Testis (tissue), 3 donors: Measurements from ENCODE around the gene RBM15. TPM values are rescaled to one million over a fixed set of nuclear protein-coding genes. Genes with fewer than 3 reads are reported as not detected.

Experiments
- DNase-seq: peaks from one replicate; pipeline ENCODE4 v3.0.0-alpha.2; 2019
- H3K27ac ChIP-seq, 2 donors: fragments of 200-600 bp; sonication (generic); one replicate each; pipeline ENCODE4 v1.5.1; 2019
- H3K27me3 ChIP-seq: fragments of 200-600 bp; sonication (generic); one replicate; pipeline ENCODE4 v1.5.1; 2019
- H3K36me3 ChIP-seq: fragments of 200-600 bp; sonication (generic); one replicate; pipeline ENCODE4 v1.5.1; 2017; ENCODE audit warnings: low read depth; ENCODE audit errors: missing control alignments
- H3K4me1 ChIP-seq: fragments of 200-600 bp; sonication (generic); one replicate; pipeline ENCODE4 v1.5.1; 2019
- H3K4me3 ChIP-seq, 2 donors: fragments of 200-600 bp; sonication (generic); one replicate each; pipeline ENCODE4 v1.5.1; 2017 to 2019
- H3K9me3 ChIP-seq: fragments of 200-600 bp; sonication (generic); one replicate; pipeline ENCODE4 v1.5.1; 2017
- CTCF ChIP-seq, 3 experiments: fragments of 450-650 bp in 2 of 3; fragments of 200-600 bp in 1 of 3; sonication (generic) in 1 of 3; IDR thresholded peaks; one replicate each; pipeline ENCODE4 v1.5.1; 2016 to 2019; ENCODE audit warnings: antibody characterized with exemption in 3 of 3, mild to moderate bottlenecking in 2 of 3, moderate library complexity in 1 of 3
- POLR2A ChIP-seq: fragments of 450-650 bp; IDR thresholded peaks from one replicate; pipeline ENCODE4 v1.6.1; 2017; ENCODE audit warnings: antibody characterized with exemption, mild to moderate bottlenecking, moderate library complexity
- WGBS, 2 donors: methylation state at CpG; one replicate each; pipeline ENCODE4 v1.1.5; 2018; 5-methylcytosine and 5-hydroxymethylcytosine counted together
- intact Hi-C: fragments of 100-400 bp; cut with DNase I; formaldehyde crosslinking; loops from one replicate; pipeline ENCODE4 v1.15.1; 2023; ENCODE audit warnings: low total_unique reads
- polyA plus RNA-seq: library from polyadenylated mRNA; stranded (reverse); fragments of 350-450 nt; fragmentation: Illumina TruSeq; extraction: RNeasy Lipid Tissue Mini Kit (QIAGEN cat#74804); gene quantifications from one replicate; pipeline ENCODE4 v1.2.3, GENCODE V29; 2014; ENCODE audit warnings: low read depth, low replicate concordance; ENCODE audit not compliant: insufficient read depth
- total RNA-seq, 2 donors: library from RNA; depleted of rRNA; stranded (reverse); fragments of >200 nt; gene quantifications; one replicate each; pipeline ENCODE4 v1.2.3, GENCODE V29; 2016

RBM15 gene
- total and polyA plus RNA-seq, 3 donors from 2014 or later, result 22.2 to 80.2 (median 72.8) TPM

GRCh38 chr1:110360431-110360830 lies 21.3 kb downstream of the RBM15 start:
- no peak overlapping the region for H3K4me3 ChIP-seq
- H3K4me1 ChIP-seq, result no peaks in the 10 kb centered on the region
- no peaks in the 10 kb centered on the region for H3K9me3 ChIP-seq
- H3K36me3 ChIP-seq, result no peaks in the 10 kb centered on the region
- intact Hi-C loops, result no loop called here
- TF ChIP-seq CTCF (IDR thresholded peaks at IDR 0.05), result no peak
- TF ChIP-seq POLR2A, result no peak
- H3K27me3 ChIP-seq, result no peaks in the 10 kb centered on the region
- 97 to 100% methylated on average over 2 of the region's 2 CpGs for WGBS, 2 donors
- no peak overlapping the region for H3K27ac ChIP-seq
- DNase-seq, result no peak

DNA sequence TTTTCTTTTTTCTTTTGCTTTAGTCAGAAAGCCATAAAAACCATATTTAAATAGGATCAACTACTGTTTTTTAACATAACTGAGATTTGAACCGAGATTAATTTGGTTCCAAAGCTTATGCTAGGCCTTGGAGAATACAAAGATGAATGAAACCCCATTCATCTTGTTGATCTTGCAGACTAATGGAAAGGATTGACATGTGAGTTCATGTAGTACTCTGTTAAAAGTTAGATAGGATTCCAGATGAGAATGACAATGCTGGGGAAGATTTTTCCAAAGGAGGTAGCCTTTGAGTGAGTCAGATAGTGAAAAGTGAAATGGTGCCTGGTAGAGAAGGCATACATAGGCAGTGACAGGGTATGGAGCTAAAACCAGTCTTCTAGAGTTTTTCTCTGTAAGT lies 22.7 kb downstream of the RBM15 start:
- Histone ChIP-seq H3K4me1 (no peaks in the 10 kb centered on the region), H3K27me3 (no peaks in the 10 kb centered on the region), H3K27ac (no peak overlapping the region), H3K36me3 (no peaks in the 10 kb centered on the region), H3K9me3 (no peaks in the 10 kb centered on the region), H3K4me3 (no peak overlapping the region)
- 97 to 100% methylated on average over 1 of the region's 1 CpG for WGBS, 2 donors
- intact Hi-C loops, result no loop called here
- TF ChIP-seq CTCF (IDR thresholded peaks at IDR 0.05) (no peak), POLR2A (no peak)
- DNase-seq, result no peak

DNA sequence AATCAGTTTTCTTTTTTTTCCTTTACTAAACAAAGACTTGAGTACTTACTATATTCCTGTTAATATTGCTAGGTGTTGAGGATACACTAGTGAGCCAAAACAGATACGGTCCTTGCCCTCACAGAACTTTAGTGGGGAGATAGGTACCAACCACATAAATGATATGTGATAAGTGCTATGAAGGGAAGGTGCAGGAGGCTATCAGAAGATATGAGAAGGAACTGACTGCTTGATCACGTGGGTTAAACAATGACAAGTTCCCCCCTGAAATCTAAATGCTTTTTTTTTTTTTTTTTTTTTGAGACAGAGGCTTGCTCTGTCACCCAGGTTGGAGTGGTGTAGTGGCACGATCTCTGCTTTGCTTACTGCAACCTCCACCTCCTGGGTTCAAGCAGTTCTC lies 25.0 kb downstream of the RBM15 start:
- no peak for DNase-seq
- no peak overlapping the region for H3K4me3 ChIP-seq
- no peaks in the 10 kb centered on the region for H3K36me3 ChIP-seq
- no peaks in the 10 kb centered on the region for H3K27me3 ChIP-seq
- H3K4me1 ChIP-seq, result no peaks in the 10 kb centered on the region
- no peaks in the 10 kb centered on the region for H3K9me3 ChIP-seq
- TF ChIP-seq CTCF (IDR thresholded peaks at IDR 0.05), result no peak
- TF ChIP-seq POLR2A, result no peak
- 89 to 94% methylated on average over 3 of the region's 3 CpGs for WGBS, 2 donors
- intact Hi-C loops, result no loop called here
- no peak overlapping the region for H3K27ac ChIP-seq

DNA sequence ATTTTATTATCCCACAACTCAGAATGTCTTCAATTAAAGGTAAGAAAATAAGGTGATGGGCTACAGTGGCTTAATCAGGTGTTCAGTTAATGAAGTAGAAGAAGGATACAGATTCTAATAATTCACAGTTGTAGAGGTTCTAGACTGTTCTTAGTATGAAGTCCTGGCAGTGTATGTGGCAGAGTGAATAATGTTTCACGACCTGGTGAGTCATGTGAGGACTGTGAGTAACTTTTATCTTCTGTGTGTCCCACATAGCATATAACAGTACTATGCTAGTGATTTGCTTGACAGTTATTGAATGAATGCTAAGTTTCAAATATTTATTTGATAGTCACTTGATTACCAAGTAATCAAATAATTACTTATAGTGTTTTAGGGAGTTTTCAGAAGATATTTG lies 31.6 kb downstream of the RBM15 start:
- TF ChIP-seq CTCF (IDR thresholded peaks at IDR 0.05) (no peak), POLR2A (no peak)
- DNase-seq, result no peak
- H3K4me3 ChIP-seq, result no peak overlapping the region
- WGBS, 2 donors, result 29 to 58% methylated on average over 1 of the region's 1 CpG
- H3K27ac ChIP-seq, result no peak overlapping the region
- H3K4me1 ChIP-seq, result no peaks in the 10 kb centered on the region
- intact Hi-C loops, result no loop called here
- no peaks in the 10 kb centered on the region for H3K9me3 ChIP-seq
- no peaks in the 10 kb centered on the region for H3K27me3 ChIP-seq
- H3K36me3 ChIP-seq, result no peaks in the 10 kb centered on the region

GRCh38 chr1:110375490-110375889 lies 36.3 kb downstream of the RBM15 start:
- Histone ChIP-seq H3K9me3 (no peaks in the 10 kb centered on the region), H3K27me3 (no peaks in the 10 kb centered on the region), H3K27ac (no peak overlapping the region), H3K36me3 (no peaks in the 10 kb centered on the region), H3K4me3 (no peak overlapping the region), H3K4me1 (no peaks in the 10 kb centered on the region)
- WGBS, 2 donors, result 88 to 95% methylated on average over 1 of the region's 1 CpG
- intact Hi-C loops, result no loop called here
- TF ChIP-seq CTCF (IDR thresholded peaks at IDR 0.05) (no peak), POLR2A (no peak)
- no peak for DNase-seq
